ENCODE measurements around the gene PAK2.
"Not testable (repeated sequence)": the region's sequence is repeated elsewhere in the genome, so short reads cannot be mapped to it uniquely, and the experiment has no call there.

PAK2 gene

DNA sequence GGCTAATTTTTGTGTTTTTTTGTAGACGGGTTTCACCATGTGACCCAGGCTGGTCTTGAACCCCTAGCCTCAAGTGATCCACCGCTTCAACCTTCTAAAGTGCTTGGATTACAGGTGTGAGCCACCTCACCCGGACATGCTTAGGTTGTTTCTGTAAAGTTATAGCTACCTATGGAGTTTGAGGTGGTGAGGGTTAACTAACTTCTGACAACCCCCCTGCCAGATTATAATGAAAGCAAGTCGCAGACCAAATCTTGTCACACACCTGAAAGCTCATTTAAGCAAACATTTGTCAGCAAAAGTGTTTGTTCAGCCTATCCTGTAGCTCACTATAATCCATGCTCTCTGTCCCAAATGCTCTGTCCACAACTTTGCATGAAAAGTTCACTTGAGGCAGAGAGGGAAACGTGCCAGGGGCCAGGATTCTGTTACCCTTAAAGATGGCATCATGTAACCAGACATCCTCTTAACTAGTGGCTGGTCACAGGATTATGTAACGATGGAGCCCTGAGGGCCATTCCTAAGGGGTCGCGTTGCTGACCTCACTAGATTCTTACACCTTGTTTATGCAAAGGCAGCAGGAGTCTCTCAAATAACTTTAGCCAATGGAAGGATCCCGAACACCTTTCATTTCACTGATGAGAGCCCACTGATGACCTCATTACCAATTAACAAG lies 103.9 kb downstream of the PAK2 start:
- DNase-seq (ENCODE audit: low read depth in 2 of 2, low spot score in 1 of 2): no peak

DNA sequence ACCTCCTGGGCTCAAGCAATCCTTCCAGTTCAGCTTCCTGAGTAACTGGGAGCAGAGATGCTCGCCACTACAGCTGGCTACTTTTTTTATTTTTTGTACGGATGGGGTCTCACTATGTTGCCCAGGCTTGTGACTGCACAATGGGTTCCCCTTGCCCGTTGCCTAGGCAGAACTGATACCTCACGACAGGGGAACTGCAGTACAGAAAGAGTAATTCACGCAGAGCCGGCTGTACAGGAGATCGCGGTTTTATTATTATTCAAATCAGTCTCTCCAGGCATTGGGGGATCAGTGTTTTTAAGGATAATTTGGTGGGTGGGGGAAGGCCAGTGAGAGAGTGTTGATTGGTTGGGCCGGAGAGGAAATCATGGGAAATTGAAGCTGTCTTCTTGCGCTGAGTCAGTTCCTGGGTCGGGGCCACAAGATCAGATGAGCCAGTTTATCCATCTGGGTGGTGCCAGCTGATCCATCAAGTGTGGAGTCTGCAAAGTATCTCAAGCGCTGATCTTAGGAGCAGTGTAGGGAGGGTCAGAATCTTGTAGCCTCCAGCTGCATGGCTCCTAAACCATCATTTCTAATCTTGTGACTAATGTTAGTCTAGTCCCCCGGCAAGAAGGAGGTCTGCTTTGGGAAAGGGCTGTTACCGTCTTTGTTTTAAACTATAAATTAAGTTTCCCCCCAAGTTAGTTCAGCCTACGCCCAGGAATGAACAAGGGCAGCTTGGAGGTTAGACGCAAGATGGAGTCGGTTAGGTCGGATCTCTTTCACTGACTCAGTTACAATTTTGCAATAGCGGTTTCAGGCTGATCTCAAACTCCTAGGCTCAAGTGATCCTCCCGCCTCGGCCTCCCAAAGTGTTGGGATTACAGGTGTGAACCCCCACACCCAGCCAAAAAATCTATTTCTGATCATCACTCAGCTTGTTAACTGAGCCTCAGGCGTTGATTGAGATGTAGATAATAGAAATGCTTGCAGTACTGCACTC lies 104.9 kb downstream of the PAK2 start:
- not testable (repeated sequence) for DNase-seq (ENCODE audit: low read depth in 2 of 2, low spot score in 1 of 2)

DNA sequence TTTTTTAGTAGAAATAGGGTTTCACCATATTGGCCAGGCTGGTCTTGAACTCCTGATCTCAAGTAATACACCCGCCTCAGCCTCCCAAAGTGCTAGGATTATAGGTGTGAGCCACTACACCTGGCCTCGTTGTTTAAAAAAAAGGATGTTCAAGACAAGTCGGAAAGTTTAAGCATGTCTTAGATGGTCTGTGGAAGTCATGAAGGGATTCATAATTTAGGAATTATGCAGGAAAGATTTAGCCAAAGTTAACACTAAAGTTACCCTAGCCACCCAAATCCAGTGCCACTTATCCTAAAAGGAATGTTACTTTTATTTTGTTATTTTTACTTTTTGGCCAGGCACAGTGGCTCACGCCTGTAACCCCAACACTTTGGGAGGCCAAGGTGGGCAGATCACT lies 108.7 kb downstream of the PAK2 start:
- DNase-seq (ENCODE audit: low read depth in 2 of 2, low spot score in 1 of 2): not testable (repeated sequence)

DNA sequence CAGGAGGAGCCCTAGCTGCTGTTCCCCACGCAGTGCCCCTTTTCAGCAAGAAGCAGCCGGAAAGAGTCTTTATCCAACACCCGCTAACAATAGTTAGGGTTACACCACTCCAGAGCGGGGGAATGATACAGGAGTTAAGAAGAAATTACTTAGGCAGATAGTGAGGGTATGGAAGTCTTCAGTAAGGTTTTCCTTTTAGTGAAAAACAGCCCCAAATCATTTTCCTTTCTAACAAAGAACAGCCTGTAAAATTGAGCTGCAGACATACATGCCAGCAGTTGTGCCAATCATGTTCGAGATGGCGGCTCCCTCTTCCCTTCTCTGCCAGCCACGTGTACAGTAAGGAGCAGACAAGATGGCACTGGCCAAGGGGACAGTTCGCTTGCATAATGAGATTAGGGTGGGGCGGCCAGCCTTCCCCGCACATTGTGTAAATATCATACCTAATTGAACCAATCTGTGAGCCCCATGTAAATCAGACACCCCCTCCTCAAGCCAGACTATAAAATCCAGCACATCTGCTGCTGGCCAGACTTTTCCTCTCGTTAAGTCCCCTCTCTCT lies 109.6 kb downstream of the PAK2 start:
- DNase-seq (ENCODE audit: low read depth in 2 of 2, low spot score in 1 of 2): no peak

DNA sequence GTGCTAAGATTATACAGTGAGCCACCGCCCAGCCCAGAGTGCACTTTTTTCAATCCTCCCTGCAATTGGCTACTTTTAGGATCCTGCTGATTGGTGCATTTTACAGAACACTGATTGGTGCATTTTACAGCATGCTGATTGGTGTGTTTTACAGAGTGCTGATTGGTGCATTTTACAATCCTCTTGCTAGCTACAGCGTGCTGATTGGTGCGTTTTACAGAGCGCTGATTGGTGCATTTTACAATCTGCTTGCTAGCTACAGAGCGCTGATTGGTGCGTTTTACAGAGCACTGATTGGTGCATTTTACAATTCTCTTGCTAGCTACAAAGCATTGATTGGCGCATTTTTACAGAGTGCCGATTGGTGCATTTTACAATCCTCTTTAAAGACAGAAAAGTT lies 123.3 kb downstream of the PAK2 start:
- not testable (repeated sequence) for DNase-seq (ENCODE audit: low read depth in 2 of 2, low spot score in 1 of 2)

DNA sequence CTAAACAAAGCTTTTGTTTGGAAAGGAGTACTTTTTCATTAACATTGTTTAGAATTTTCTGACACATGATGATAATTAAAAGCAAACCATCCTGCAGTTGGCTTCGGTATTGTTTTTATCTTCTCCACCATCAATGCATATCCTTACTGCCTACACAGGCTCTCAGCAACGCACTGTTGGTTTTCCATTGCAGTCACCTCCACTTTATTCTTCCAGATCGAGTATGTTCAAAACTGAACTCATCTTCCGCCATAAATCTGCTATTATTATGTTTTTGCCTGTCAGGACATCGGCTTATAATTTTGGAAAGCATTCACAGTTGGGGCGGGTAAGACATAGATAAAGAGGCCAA lies 127.5 kb downstream of the PAK2 start:
- DNase-seq (ENCODE audit: low read depth in 2 of 2, low spot score in 1 of 2): no peak

DNA sequence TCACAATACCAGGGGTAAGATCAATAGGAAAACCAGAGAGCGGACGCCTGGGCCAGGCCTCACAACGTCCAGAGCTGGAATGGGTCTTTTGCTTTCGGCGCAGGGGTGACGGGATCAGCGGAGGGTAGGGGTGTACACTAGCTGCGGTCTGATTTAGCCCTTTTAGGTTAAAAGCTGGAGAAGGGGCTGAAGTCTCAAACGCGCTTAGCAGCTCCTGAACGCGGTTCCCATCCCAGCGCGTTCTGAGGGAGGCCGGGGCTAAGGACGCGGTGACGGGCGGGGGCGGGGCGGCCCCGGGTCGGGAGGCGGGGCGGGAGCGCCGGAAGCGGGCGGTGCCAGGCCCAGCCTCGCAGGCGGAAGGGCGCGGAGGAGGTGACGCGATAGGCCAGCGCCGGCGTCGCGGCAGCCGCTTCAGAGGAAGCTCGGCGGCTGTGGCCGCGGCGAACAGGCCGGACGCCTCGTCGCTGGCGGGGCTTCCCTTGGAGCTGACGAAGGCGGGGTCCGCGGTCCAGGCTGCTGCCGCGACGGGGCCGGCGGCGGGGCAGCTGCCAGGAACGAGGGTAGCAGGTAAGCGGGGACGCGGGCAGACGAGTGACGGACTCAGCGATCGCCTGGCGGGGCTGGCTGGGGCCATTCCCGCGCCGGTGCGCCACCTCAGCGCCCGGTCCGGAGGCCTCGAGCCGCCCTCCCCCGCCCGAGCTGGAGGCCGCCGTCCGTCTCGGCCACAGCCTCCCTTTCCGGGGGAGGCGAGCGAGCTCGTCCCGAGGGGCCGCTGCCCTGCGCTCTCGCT lies 128.0 kb downstream of the PAK2 start, which contains the start of gene SENP5:
SENP5 (plus strand) TSS at position 414 of the 790 bp plus-strand sequence. CDS start 17,262 bp downstream, outside the sequence.
- peak; percentile 67 to 77 for DNase-seq (ENCODE audit: low read depth in 2 of 2, low spot score in 1 of 2)

DNA sequence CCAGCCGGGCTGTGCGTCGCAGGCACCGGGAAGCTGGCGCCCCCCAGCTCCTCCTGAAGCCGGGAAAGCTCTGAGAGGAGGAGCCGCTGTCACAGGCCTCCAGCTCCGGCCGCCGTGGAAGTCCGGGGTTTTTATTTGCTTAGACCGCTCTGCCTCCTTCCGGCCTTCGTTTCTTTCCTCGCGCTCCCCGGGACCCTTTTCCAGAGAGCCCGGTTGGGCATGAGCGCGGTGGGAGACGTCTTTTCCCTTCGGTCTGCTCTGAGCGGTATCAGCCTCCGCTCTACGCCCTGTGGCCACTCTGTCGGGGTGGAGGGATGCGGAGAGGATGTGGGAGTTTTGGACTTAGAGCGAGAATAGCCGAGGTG lies 128.6 kb downstream of the PAK2 start:
- no peak for DNase-seq (ENCODE audit: low read depth in 2 of 2, low spot score in 1 of 2)

DNA sequence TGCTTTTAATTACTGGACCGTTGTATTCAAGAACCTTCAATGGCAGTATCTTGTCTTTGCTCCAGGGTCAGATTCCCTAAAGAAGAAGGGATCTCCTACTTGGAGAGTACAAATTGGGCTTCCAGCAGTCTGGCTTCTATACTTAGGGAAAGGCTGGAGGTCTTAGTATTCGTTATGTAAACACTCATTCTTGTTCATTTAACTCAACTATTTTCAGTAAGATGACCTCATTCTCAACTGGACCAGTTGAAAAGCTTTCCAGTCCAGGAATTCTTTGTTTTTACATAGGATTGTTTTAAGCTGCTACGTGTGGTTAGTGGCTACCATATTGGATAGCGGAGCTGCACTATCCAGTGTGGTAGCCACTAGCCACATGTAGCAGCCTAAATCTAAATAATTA lies 132.7 kb downstream of the PAK2 start:
- DNase-seq (ENCODE audit: low read depth in 2 of 2, low spot score in 1 of 2): no peak

DNA sequence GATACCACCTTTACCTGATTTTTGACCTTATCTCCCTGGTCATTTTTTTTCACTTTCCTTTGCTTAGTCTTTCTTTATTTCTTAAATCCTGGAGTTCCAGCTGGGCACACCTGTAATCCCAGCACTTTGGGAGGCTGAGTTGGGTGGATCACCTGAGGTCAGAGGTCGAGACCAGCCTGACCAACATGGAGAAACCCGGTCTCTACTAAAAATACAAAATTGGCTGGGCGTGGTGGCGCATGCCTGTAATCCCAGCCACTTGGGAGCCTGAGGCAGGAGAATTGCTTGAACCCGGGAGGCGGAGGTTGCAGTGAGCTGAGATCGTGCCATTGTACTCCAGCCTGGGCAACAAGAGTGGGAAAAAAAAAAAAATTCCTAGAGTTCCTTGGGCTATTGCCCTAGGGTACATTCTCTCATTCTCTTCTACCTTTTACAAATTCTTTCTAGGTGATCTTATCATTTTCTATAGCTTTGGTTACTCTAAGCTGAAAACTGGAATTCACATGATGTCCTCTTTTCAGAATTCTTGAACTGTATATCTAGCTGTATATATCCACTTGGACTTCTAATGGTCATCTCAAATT lies 134.9 kb downstream of the PAK2 start:
- DNase-seq (ENCODE audit: low read depth in 2 of 2, low spot score in 1 of 2): not testable (repeated sequence)

DNA sequence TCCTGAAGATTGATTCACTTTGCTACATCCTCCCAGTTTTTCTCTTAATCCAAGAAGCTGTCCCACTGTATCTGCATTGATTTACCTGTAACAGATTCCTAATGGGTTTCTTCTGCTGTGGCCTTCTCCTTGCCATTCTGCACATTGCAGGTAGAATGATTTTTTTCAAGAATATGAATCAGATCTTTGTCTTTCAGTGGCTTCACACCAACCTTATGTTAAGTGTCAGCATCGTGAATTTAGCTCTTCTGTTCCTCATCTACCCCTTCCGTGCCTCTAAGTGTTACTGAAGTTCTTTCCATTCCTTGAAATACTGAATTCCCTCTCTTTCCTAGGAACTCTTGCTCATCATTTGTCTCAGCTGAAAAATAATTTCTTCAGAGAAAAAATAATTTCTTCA lies 135.6 kb downstream of the PAK2 start:
- DNase-seq (ENCODE audit: low read depth in 2 of 2, low spot score in 1 of 2): no peak

Data from stimulated activated CD8-positive, alpha-beta memory T cell treated with anti-CD3 and anti-CD28 coated beads, Interleukin-4, amount 100 ng/mL, for 4 hours (primary cell).